T-helper 2 cell treated with Interferon-gamma antibody and Interleukin-4, amounts not matched to agents 100 ng/mL and 5 ng/mL, for 36 hours (primary cell): Measurements from ENCODE around the gene ZFAND6. TPM values are rescaled to one million over a fixed set of nuclear protein-coding genes. Genes with fewer than 3 reads are reported as not detected.
"Not testable (repeated sequence)": the region's sequence is repeated elsewhere in the genome, so short reads cannot be mapped to it uniquely, and the experiment has no call there.

ENCODE experiments used
- intact Hi-C: fragments of 100-400 bp; cut with micrococcal nuclease; formaldehyde crosslinking; loops from one replicate; pipeline ENCODE4 v1.15.1; 2023
- total RNA-seq: library from RNA; stranded (reverse); gene quantifications from 2 replicates; pipeline ENCODE4 v1.2.3, GENCODE V29; 2022

Gene ZFAND6
- total RNA-seq, 1 donor from 2014 or later: 49.6 TPM

DNA sequence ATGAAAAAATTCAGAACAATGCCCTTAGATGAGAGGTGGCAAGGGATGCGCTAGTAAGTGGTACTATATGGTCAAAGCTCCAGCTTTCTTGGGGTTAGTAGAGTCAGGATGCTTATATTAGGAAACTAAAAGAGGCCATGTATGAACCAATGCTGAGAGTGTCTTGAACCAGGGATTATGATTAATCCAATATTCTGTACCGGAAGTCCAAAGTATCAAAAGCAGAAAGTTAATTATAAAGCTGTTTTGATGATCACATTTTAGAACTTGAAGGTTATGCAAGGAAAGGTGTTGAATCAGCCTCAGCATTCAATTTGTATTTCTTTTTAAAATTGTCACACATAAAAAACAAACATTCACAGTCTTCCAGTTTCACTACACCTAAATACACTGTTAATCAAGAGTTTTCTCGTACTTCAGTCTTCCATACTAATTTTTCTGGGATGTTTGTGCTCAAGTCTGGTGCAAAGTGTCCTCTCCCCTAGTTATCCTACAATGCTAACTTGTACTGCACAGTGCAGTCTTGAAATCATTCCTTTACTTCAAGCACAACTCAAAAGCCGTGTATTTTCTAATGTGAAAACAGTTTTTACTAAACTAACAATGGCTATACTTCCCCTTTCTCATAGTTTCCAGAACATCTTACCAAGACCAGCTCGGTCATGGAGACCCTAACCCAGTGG, 82.6 kb downstream of the ZFAND6 start:
- intact Hi-C loops: no loop called here

DNA sequence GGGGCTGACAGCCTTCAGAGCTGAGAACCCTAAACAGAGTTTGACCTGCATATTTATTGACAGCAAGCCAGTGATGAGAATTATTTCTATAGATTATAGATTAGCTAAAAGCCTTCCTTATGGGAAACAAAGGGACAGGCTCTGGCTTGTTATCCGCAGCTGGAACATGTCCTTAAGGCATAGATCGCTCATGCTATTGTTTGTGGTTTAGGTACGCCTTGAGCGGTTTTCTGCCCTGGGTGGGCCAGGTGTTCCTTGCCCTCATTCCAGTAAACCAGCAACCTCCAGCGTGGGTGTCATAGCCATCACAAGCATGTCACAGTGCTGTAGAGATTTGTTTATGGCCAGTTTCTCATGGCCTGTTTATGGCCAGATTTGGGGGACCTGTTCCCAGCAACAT, 83.2 kb downstream of the ZFAND6 start:
- intact Hi-C loops: no loop called here

DNA sequence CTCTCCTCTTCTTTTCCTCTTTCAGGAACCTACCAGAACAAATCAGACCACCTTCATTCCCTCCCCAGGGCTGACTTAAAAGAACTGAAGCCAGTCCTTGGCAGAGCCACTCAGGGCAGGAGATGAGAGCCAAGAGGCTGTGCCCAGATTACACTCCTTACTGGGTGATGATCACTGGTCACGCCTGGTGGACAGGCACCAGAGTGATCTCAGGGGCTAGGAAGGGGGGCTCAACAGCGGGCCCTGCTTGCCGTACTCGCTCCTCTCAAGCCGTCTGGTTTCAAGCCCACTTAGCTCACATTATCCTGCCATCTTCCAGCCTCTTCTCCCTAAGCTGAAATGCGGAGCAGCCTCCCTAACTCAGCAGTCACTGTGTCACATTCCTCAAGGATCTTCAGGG, 91.7 kb downstream of the ZFAND6 start:
- intact Hi-C loops: loop anchor here (5.0 kb wide), 2 partner anchors 839 to 1171 kb away; partner anchors contain the start of genes STARD5 and TMED3

DNA sequence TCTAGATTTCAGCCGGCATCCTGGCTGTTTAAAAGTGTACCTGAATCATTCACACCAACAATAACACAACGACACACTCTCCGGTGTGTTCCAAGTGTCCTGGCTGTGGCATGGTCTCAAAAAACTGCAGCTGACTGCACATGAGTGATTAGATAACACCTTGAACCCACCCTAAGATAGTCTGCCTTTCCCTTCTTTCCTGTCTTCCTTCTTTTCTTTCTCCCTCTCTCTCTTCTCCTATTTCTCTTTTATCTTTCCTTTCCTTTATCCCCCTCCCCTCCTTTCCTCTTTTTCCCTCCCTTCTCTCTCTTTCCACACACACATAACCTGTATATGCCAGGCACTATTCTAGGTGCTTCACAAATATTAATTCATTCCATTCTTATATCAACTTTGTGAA, 92.1 kb downstream of the ZFAND6 start:
- intact Hi-C loops: loop anchor here (5.0 kb wide), 2 partner anchors 839 to 1171 kb away; partner anchors contain the start of genes STARD5 and TMED3

DNA sequence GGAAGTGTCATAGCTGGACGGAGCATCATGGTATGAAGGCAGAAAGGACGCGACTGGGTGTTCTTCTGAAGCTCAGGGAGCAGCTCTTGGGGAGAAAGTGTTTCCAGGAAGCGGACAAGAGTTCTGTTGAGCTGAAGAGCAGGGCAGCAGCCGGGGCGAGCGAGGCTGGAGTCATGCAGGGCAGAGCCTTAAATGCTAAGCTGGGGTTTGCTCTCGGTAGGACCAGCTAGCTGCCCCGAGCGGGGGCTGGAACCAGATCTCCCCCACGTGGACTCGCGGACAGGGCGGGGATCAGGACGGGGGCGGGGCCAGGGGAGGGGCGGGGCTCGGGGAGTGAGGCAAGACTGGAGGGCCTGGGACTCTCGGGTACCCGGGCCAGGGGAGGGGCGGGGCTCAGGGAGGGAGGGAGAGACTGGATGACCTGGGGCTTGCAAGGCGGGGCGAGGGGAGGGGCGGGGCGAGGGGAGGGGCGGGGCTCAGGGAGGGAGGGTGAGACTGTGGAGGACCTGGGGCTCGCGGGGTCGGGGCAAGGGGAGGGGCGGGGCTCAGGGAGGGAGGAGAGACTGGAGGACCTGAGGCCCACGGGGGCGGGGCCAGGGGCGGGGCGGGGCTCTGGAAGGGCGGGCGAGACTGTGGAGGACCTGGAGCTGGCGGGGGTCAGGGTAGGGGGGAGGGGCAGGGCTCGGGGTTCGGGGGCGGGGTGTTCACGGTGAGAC, 92.9 kb downstream of the ZFAND6 start:
- intact Hi-C loops: loop anchor here (1.0 to 5.0 kb wide), 8 partner anchors 21 to 1170 kb away; partner anchors contain the start of genes BCL2A1, MTHFS, STARD5 and TMED3

DNA sequence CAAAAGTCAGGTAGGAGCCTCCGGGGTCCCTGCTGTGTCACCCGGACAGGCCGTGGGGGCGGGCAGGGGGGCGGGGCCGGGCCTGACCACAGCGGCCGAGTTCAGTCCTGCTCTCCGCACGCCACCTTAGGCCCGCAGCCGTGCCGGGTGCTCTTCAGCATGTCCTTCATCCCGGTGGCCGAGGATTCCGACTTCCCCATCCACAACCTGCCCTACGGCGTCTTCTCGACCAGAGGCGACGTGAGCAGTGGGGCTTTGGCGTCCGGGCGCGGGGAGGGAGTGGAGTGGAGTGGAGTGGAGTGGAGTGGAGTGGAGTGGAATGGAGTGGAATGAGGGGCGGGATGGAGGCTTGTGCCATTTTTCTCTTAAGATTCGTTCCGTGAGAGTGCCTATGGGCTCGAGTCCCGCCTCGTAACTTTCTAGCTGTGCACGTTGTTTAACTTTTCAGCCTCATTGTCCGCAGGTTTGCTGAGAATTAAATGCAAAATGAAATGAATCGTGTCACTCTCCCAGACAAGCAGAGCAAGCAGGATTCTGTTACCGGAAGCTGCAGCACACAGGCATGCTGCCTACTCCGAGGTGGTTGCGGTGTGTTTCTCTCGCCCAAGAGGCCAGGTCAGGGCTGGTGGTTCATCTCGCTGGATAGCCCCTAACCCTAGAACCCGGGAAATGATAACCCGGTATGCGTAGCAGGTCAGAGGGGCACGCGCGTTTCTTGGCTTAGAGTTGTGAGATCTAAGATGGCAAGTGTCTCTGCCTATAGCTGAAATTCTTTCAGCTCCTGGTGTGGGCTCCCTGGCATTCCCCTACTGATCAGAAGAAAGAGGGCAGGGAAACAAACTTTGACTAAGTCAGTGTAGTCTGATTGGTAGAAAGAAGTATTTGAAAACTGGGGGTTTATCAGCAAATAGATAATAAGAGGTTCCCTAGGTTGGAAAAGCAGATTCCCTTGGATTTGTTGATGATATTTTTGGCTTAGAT, 93.7 kb downstream of the ZFAND6 start, which contains the start of gene FAH:
Gene FAH (plus strand): TSS at position 104 of the 981 bp plus-strand sequence. CDS start 56 bp downstream, at position 160.
- intact Hi-C loops: loop anchor here (1.0 to 5.0 kb wide), 8 partner anchors 20 to 1169 kb away; partner anchors contain the start of genes BCL2A1, MTHFS, STARD5 and TMED3

DNA sequence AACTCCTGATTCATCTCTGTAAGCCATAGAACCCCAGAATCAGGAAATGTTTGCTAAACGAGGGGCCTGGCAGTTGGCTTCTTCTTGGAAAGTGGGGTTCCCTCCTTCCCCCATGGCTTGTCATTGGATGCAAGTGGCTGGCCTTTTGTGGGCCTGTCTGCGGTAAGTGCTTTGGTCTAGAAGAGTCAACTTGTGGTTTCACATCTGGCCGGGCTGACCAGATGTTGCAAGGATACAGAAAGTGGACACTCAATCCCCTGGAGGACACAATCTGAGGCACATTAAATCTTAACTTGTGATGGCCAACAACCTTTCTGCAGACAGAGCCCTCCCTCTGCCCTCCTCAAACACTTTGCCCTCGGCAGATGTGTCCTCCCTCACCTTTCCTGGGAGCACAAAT, 94.4 kb downstream of the ZFAND6 start:
- intact Hi-C loops: loop anchor here (2.0 to 5.0 kb wide), 5 partner anchors 95 to 1168 kb away; partner anchors contain the start of genes BCL2A1, MTHFS, STARD5 and TMED3

DNA sequence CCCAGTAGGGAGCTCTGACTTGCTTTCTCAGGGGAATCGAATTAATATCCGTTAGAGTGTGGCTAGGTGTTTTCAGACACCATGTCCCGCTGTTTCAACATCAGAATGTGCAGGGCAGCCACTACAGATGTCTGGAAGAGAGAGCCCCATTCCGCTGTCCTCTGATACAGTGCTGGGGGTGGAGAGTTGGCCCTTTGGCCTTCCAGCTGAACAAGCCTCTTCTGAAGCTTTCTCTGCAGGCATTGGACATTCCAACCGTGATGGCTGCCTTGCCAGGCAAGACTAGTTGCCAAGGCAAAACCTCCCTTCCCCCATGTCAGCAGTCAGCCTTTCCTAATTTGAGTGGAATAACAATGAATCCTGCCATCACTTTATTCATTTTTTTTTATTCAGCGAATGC, 94.9 kb downstream of the ZFAND6 start:
- intact Hi-C loops: loop anchor here (5.0 kb wide), 2 partner anchors 842 to 1168 kb away; partner anchors contain the start of genes STARD5 and TMED3

DNA sequence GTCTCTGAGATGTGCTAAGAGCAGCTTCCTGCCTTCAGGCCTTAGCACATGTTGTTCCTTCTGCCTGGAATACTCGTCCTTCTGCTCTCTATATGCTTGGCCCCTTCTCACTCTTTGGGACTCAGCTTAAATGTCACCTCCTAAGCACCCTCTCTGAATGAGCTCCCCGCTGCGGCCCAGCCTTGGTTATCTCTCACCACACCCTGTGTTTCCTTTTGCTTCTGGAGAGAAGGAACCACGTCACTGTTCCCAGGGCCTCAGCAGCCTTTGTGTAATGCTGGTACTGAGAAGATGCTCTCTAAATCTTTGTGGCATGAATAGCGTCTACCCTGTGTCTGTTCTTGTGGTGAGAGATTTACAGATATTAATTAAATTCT, 95.5 kb downstream of the ZFAND6 start:
- intact Hi-C loops: no loop called here

DNA sequence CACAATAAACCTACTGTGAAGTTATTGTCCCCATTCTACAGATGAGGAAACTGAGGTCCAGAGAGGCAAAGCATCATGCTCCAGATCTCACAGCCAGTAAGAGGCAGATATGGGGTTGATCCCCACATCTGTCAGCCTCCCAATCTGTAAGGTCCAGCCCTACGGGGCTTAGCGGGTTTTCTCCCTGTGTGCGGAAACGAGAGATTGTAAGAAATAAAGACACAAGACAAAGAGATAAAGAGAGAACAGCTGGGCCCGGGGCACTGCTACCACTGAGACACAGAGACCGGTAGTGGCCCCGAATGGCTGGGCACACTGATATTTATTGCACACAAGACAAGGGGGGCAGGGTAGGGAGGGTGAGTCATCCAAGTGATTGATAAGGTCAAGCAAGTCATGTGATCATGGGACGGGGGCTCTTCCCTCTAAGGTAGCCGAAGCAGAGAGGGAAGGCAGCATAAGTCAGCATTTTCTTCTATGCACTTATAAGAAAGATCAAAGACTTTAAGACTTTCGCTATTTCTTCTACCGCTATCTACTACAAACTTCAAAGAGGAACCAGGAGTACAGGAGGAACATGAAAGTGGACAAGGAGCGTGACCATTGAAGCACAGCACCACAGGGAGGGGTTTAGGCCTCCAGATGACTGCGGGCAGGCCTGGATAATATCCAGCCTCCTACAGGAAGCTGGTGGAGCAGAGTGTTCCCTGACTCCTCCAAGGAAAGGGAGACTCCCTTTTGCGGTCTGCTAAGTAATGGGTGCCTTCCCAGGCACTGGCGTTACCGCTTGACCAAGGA, 96.1 kb downstream of the ZFAND6 start:
- intact Hi-C loops: not testable (repeated sequence)

DNA sequence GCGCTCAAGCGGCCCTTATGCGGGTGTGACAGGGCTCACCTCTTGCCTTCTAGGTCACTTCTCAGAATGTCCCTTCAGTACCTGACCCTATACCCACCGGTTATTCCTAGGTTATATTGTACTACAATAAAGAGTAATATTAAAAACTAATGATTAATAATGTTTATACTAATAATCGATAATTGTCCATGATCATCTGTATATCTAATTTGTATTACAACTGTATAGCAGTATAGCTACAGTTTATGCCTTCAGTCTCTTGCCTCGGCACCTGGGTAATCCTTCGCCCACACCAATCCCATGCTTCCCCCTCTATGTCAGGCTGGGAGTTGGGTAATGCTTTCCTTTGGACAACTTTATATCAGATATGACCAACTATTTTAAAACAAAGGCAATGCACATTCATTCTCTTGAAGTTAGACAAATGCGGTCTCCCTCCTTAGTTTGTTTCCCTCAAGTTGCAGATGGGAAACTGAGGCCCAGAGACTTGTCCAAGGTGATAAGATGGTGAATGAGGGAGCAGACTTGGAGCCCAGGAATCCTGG, 96.8 kb downstream of the ZFAND6 start:
- intact Hi-C loops: no loop called here

DNA sequence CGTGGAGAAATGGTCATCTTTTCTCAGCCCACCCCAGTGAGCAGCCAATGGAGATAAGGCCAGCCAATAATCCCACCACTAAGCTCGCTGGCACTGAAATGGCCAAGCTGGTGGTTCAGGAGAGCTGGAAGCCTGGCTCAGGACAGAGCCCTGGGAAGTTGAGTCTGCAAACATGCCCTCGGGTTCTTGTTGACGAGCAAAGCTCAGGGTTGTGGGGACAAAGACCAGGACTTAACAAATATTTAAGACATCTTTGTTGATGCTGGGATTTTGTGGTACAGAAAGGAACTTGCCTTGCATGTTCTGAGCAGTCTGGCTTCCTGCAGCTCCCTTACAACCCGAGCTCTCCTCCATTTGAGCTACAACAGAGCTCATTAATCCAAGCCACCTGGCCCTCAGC, 97.7 kb downstream of the ZFAND6 start:
- intact Hi-C loops: no loop called here

DNA sequence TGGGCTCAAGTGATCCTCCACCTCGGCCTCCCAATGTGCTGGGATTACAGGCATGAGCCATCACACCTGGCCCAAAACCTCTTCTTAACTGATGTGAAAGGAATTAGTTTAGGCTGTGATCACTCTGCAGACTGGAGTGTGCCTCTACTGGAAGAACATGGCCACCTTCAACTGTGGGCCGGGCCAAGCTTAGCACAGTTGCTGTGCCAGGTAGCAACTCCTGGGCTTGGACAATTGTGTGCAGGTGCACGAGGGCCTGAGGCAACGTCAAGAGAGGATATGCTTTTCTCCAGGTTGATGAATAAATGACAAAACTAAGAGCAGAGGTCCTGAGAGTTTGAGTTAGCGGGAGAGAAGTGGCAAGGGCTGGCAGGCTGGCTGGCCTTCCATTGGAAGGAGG, 99.8 kb downstream of the ZFAND6 start:
- intact Hi-C loops: no loop called here

DNA sequence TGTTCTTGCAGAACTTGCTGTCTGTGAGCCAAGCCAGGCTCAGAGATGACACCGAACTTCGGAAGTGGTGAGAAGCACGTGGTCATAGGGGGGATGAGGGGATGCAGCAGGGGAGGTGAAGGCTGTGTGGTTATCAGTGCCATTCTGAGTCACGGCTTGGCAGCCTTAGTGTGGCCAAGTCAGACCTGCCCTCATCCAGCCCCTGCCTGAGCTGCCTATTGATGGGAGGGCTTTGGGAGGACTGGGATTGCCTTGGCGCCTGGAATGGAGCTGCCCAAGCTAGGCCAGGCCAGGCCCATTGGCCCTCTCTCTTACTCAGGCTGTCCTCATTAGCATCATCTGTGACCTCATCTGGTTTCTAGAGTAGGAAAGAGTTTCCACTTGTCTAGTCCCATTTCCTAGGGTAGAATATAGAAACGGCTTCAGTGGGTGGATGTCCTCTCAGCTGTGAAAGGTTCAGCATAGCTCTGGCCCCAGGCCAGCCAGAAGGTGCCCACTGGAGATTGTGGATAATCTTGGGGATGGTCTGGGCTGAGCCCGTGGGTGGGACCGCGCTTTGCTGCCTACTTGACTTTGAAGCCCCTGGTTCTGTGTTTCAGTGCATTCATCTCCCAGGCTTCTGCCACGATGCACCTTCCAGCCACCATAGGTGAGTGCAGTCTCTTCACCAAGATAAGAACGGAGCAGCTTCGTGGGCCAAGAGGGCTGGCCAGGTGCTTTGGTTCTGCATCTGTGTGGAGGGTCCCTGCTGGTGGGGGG, 100.5 kb downstream of the ZFAND6 start:
- intact Hi-C loops: no loop called here

DNA sequence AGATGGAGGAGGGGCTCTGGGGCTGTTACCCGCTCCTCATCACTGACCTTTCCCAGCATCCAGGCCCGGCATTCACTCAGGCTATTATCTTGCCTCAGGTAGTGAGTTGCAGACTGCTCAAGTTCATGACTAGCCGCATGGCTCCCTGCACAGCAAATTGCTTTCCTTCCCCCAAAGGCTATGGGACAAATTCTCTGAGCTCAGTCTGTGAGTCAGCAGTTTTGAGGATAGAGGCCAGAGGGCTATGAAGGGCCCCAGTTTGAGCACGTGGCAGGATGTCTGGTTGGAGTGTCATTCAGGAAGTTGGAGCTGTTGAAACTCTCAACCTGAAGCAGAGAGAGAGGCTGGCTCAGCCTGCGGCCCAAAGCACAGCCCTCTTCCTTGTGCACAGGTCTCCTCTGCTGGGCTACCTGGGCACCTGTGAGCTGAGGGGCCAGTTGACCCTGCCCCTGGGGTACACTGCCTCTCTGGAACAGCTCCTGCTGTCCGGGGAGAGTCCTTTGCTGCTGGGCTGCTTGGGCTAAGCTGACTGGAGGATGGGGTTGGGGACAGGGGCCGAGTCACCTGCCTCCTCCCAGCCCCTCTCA, 101.2 kb downstream of the ZFAND6 start:
- intact Hi-C loops: no loop called here

DNA sequence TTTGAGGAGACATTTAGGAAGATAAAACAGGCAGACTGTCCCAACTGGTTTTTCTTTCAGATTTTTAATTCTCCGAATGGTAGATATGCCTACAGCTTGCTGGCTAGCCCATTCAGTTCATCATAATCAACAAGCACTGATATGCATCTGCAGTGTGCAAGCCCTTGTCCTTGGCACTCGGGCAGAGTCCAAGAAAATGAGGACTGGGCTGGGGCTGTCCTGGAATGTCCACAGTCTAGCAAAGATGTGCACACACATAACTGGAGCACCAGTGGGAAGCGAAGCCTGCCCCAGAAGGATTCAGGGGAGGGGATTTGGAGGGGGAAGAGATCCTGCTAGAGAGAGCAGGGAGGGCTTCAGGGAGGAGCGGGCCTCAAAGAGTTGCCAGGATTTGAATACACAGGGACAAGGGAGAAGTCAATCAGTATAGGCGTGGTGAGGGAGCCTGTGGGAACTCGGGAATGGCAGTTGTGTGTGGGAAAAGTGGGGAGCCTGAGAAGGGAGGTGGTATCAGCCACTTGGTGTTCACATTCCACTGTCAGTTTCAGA, 102.1 kb downstream of the ZFAND6 start:
- intact Hi-C loops: no loop called here

DNA sequence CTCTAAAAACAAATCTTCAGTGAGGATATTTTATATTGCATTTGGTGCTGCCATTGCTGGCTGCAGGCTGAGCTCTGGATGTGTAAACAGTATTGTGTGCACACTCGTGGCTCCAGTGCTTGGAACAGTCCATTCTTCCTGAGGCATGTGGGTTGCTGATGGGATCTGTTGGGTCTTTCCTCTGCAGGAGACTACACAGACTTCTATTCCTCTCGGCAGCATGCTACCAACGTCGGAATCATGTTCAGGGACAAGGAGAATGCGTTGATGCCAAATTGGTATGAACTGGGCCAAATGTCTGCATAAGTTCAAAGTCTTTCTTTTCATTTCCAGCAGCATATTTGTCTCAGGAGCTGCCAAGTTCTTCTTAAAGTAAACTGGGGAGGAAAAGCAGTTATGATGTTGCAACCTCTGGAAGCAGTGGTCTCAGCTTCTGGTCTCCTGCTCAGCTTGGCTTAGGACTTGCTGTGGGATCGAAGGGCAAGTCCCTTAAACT, 102.6 kb downstream of the ZFAND6 start:
- intact Hi-C loops: no loop called here

DNA sequence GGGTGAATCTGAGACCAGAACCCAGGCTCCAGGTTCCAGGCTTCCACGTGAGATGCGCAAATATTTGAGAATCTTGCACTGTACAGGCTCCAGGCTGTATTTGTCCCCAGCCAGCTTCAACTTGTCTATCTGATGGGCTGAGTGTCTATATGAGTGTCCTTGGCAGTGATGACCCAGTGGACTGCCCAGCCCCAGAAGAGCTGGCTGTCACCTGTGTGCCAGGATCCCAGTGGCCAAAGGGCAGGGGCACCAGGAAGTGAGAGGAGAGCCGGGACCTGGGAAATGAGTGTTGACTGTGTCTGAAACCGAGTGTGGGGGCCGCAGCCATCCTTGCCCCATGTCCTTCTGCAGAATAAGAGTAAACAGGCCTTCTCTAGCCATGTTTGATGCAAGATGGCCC, 103.7 kb downstream of the ZFAND6 start:
- intact Hi-C loops: no loop called here
